PFSK-1 (cell line): ENCODE results near the gene GPSM1.

Source experiments
- FOXP2 ChIP-seq: optimal IDR thresholded peaks from 2 replicates; pipeline ENCODE3; 2011; ENCODE audit warnings: borderline replicate concordance, control low read depth, inconsistent platforms; ENCODE audit not compliant: insufficient read depth; ENCODE audit errors: extremely low read length, extremely low read depth
- POLR2AphosphoS5 ChIP-seq: IDR thresholded peaks from 2 replicates; pipeline ENCODE4 v1.6.1; 2012; ENCODE audit warnings: low read depth, mild to moderate bottlenecking, control low read depth, low read length, moderate library complexity
- SIN3A ChIP-seq: IDR thresholded peaks from 2 replicates; pipeline ENCODE4 v1.6.1; 2012; ENCODE audit warnings: mild to moderate bottlenecking, low read length, moderate library complexity, borderline replicate concordance; ENCODE audit not compliant: insufficient read depth
- TAF1 ChIP-seq: IDR thresholded peaks from 2 replicates; pipeline ENCODE4 v1.6.1; 2012; ENCODE audit warnings: low read length, control low read depth, borderline replicate concordance; ENCODE audit not compliant: insufficient read depth
- TF ChIP-seq, protein P1 (sequence below), 2 experiments: IDR thresholded peaks; 2 replicates each; pipeline versions ENCODE4 v1.6.1 to v1.8.0; 2011 to 2012; ENCODE audit warnings: low read depth in 2 of 2, low read length in 2 of 2, control low read depth in 1 of 2, inconsistent platforms in 1 of 2, mild to moderate bottlenecking in 1 of 2, moderate library complexity in 1 of 2; ENCODE audit not compliant: insufficient read depth in 1 of 2

The GPSM1 gene

DNA sequence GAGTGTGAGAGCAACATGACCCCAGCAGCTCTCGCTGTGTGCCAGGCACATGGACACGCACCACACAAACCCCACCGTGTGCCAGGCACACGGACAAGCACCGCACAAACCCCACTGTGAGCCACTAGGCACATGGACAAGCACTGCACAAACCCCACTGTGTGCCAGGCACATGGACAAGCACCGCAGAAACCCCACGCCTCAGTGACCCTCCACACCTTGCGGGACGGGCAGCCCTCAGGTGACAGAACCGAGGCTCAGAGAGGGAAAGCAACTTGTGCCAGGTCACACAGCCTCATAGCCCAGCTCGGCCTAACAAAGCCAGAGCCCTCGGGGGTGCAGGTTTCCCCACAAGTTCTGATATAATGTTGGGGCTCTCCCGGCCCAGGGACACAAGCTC is 2.0 kb upstream of the GPSM1 start:
- TF ChIP-seq FOXP2: no peak
- TF ChIP-seq POLR2AphosphoS5: no peak
- no peak for TF ChIP-seq TAF1
- TF ChIP-seq, protein P1, sequence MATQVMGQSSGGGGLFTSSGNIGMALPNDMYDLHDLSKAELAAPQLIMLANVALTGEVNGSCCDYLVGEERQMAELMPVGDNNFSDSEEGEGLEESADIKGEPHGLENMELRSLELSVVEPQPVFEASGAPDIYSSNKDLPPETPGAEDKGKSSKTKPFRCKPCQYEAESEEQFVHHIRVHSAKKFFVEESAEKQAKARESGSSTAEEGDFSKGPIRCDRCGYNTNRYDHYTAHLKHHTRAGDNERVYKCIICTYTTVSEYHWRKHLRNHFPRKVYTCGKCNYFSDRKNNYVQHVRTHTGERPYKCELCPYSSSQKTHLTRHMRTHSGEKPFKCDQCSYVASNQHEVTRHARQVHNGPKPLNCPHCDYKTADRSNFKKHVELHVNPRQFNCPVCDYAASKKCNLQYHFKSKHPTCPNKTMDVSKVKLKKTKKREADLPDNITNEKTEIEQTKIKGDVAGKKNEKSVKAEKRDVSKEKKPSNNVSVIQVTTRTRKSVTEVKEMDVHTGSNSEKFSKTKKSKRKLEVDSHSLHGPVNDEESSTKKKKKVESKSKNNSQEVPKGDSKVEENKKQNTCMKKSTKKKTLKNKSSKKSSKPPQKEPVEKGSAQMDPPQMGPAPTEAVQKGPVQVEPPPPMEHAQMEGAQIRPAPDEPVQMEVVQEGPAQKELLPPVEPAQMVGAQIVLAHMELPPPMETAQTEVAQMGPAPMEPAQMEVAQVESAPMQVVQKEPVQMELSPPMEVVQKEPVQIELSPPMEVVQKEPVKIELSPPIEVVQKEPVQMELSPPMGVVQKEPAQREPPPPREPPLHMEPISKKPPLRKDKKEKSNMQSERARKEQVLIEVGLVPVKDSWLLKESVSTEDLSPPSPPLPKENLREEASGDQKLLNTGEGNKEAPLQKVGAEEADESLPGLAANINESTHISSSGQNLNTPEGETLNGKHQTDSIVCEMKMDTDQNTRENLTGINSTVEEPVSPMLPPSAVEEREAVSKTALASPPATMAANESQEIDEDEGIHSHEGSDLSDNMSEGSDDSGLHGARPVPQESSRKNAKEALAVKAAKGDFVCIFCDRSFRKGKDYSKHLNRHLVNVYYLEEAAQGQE (IDR thresholded peaks at IDR 0.05; ENCODE audit: insufficient read depth in 1 of 2, low read depth in 2 of 2, low read length in 2 of 2): no peak
- TF ChIP-seq SIN3A: no peak

GRCh38 chr9:136326061-136326760 is 1.1 kb upstream of the GPSM1 start:
- TF ChIP-seq TAF1 (no peak), FOXP2 (no peak), SIN3A (no peak), POLR2AphosphoS5 (no peak)
- TF ChIP-seq, protein P1 (IDR thresholded peaks at IDR 0.05; ENCODE audit: insufficient read depth in 1 of 2, low read depth in 2 of 2, low read length in 2 of 2): no peak

DNA sequence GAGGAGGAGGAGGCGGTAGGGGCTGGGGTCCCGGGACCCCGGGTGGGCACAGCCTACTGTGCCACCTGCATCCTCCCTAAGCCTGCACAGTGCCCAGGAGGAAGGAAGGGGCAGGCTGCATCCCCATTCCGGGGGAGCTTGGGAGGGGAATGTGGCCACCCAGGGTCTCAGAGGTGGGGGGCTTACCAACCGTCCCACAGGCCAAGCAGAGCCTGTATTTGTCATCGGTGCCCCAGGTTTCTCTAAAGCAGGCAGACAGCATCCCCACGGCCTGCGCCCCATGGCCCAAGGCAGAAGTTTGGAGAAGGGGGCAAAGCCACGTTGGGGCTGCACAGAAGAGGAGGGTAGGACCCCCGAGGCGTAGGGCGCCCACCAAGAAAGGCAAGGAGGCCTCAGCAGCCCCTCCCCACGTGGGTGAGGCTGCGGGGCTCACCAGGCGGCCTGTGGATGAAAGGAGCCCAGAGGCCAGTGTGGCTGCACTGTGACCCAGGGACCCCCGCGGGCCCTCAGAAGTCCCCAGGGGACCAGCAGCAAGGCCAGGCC is 507 bp upstream of the GPSM1 start:
- TF ChIP-seq SIN3A: no peak

DNA sequence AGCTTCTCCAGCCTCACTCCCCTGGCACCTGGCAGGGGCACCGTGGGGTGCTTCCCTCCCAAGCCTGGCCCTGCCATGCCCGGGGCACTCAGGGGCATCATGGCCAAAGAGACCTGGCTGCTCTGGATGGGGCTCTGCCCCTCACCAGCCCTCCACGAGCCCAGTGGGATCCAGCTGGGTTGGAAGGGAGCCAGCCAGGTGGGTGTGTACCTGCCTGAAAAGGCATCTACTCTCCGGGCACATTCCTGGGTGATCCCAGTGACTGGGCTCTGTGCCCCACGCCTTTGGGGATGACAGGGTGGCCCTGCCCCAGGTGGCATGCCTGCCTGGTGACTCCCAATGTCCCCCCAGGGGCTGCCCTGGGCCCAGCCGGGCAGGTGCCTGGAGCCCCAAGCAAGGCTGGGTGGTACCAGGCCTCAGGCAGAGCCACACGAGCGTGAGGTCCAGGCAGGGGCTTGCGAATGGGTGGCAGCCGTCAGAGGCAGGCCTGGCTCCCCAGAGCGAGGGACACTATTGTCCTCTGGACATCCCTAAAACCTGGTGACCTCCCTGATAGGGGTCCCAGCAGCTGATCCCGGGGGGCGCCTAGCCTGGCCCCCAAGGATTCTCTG is 777 bp downstream of the GPSM1 start:
- TF ChIP-seq POLR2AphosphoS5: no peak
- TF ChIP-seq, protein P1 (IDR thresholded peaks at IDR 0.05; ENCODE audit: insufficient read depth in 1 of 2, low read depth in 2 of 2, low read length in 2 of 2): no peak
- no peak for TF ChIP-seq SIN3A
- no peak for TF ChIP-seq FOXP2
- no peak for TF ChIP-seq TAF1

DNA sequence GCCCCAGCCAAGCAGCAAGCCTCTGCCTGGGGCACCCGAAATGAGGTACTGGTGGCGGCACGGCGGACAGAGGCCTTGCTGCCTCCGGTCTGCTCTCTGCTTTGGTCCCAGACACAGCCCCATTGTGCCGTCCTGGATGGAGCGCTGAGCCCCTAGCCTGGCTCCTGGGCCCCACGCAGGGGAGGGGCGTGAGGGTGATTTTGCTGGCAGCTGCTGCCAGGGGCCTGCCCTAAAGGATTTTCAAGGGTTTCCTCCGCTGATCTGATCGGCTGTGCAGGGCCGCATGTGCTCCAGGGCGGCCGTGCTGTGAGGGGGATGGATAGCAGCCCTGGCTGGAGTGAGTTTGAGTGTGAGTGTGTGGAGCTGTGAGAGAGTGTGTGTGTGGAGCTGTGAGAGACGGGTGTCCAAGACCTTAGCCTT is 1.3 kb downstream of the GPSM1 start:
- no peak for TF ChIP-seq SIN3A
- TF ChIP-seq POLR2AphosphoS5: no peak
- TF ChIP-seq, protein P1 (IDR thresholded peaks at IDR 0.05; ENCODE audit: insufficient read depth in 1 of 2, low read depth in 2 of 2, low read length in 2 of 2): no peak
- TF ChIP-seq TAF1: no peak
- TF ChIP-seq FOXP2: no peak
